ENCODE data around the gene ADCY10.

DNA sequence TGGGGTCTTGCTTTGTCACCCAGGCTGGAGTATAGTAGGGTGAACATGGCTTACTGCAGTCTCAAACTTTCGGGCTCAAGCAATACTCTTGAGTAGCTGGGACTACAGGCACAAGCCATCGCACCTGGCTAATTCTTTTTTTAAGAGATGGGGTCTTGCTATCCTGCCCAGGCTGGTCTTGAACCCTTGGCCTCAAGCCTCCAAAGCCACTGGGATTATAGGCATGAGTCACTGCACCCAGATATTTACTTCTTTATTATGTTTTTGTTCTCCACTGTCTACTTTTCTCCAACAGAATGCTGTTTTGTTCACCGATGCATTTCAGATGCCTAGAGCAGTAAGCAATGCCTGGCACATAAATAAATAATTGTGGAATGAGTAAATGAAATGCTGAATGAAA lies 72.4 kb downstream of the ADCY10 start:
- no peak for TF ChIP-seq POLR2AphosphoS5 (IDR thresholded peaks at IDR 0.05; ENCODE audit: insufficient read depth, low read depth, low read length)
- TF ChIP-seq, protein P1, sequence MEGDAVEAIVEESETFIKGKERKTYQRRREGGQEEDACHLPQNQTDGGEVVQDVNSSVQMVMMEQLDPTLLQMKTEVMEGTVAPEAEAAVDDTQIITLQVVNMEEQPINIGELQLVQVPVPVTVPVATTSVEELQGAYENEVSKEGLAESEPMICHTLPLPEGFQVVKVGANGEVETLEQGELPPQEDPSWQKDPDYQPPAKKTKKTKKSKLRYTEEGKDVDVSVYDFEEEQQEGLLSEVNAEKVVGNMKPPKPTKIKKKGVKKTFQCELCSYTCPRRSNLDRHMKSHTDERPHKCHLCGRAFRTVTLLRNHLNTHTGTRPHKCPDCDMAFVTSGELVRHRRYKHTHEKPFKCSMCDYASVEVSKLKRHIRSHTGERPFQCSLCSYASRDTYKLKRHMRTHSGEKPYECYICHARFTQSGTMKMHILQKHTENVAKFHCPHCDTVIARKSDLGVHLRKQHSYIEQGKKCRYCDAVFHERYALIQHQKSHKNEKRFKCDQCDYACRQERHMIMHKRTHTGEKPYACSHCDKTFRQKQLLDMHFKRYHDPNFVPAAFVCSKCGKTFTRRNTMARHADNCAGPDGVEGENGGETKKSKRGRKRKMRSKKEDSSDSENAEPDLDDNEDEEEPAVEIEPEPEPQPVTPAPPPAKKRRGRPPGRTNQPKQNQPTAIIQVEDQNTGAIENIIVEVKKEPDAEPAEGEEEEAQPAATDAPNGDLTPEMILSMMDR (IDR thresholded peaks at IDR 0.05; ENCODE audit: extremely low read depth in 1 of 2, insufficient read depth in 1 of 2, low read depth in 1 of 2, low read length in 2 of 2) = no peak
